HG03045 (cell line): ENCODE measurements around the gene CABP4.

Source experiments
- ATAC-seq: cut with Tn5 transposase; IDR thresholded peaks from one replicate; pipeline ENCODE4 v1.9.1; 2021; ENCODE audit warnings: mild to moderate bottlenecking, moderate library complexity; ENCODE audit not compliant: unreplicated experiment

The CABP4 gene

GRCh38 chr11:67507242-67507863 is 52.2 kb downstream of the CABP4 start:
- no peak for ATAC-seq

GRCh38 chr11:67507864-67508485 is 52.8 kb downstream of the CABP4 start, which contains the start of gene CDK2AP2:
Gene CDK2AP2, minus strand, starts transcription at chr11:67508162. Its CDS starts 80 bp downstream, at chr11:67508082.
- peak; percentile 74 for ATAC-seq

GRCh38 chr11:67508486-67509121 is 53.5 kb downstream of the CABP4 start:
- ATAC-seq, result peak; percentile 39

- no peak for ATAC-seq
Measured at GRCh38 chr11:67510023-67510345, 54.8 kb downstream of the CABP4 start.
